ENCODE data around the gene UPF2. TPM values are rescaled to one million over a fixed set of nuclear protein-coding genes. Genes with fewer than 3 reads are reported as not detected.

Gene UPF2
- total and polyA plus RNA-seq, 10 of the 15 experiments (the other 5 are each of a cell fraction or from before 2014, with no cell fraction given): 21.0 to 44.4 (median 25.9) TPM

DNA sequence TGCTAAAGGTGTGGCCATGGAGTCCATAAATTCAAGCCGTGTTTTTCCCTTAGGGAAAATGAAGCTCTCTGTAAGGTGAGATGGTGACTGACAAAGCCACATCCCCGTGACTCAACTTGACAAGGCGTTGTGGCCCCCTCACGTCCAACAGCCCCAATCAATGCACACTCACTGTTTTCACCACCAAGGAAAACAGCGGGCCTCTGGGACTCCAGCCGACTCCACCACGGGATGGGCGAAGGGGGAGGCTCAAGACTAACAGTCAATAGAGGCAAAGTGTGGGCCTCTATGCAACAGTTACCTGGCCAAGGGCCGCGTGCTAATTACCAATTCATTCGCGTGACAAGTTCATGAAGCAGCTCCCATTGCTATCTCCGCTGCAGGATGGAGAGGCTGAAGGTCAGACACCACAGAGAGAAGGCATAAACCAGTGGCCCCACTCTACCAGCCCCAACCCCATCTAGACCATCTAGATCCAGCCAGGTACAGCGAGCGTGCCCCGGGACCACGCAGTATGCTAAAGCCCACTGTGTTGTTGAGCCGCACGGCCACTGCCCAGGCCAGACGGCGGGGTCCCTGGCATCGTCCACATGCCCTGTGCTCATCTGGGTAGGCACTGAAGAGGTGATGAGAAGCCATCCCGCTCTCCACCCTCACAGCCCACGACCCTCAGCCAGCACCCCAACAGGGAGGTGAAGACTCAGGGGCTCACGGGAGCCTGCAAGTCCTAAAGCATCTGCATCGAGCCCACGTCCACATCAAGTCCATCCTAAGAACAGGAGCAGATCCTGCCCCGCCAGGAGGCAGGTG lies 143.3 kb downstream of the UPF2 start (continued):
- TF ChIP-seq, protein P1, sequence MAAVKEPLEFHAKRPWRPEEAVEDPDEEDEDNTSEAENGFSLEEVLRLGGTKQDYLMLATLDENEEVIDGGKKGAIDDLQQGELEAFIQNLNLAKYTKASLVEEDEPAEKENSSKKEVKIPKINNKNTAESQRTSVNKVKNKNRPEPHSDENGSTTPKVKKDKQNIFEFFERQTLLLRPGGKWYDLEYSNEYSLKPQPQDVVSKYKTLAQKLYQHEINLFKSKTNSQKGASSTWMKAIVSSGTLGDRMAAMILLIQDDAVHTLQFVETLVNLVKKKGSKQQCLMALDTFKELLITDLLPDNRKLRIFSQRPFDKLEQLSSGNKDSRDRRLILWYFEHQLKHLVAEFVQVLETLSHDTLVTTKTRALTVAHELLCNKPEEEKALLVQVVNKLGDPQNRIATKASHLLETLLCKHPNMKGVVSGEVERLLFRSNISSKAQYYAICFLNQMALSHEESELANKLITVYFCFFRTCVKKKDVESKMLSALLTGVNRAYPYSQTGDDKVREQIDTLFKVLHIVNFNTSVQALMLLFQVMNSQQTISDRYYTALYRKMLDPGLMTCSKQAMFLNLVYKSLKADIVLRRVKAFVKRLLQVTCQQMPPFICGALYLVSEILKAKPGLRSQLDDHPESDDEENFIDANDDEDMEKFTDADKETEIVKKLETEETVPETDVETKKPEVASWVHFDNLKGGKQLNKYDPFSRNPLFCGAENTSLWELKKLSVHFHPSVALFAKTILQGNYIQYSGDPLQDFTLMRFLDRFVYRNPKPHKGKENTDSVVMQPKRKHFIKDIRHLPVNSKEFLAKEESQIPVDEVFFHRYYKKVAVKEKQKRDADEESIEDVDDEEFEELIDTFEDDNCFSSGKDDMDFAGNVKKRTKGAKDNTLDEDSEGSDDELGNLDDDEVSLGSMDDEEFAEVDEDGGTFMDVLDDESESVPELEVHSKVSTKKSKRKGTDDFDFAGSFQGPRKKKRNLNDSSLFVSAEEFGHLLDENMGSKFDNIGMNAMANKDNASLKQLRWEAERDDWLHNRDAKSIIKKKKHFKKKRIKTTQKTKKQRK (IDR thresholded peaks at IDR 0.05; ENCODE audit: low read depth, low read length): no peak
- TF ChIP-seq, protein P2, sequence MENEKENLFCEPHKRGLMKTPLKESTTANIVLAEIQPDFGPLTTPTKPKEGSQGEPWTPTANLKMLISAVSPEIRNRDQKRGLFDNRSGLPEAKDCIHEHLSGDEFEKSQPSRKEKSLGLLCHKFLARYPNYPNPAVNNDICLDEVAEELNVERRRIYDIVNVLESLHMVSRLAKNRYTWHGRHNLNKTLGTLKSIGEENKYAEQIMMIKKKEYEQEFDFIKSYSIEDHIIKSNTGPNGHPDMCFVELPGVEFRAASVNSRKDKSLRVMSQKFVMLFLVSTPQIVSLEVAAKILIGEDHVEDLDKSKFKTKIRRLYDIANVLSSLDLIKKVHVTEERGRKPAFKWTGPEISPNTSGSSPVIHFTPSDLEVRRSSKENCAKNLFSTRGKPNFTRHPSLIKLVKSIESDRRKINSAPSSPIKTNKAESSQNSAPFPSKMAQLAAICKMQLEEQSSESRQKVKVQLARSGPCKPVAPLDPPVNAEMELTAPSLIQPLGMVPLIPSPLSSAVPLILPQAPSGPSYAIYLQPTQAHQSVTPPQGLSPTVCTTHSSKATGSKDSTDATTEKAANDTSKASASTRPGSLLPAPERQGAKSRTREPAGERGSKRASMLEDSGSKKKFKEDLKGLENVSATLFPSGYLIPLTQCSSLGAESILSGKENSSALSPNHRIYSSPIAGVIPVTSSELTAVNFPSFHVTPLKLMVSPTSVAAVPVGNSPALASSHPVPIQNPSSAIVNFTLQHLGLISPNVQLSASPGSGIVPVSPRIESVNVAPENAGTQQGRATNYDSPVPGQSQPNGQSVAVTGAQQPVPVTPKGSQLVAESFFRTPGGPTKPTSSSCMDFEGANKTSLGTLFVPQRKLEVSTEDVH (IDR thresholded peaks at IDR 0.05; ENCODE audit: low read depth, partially characterized antibody): no peak

DNA sequence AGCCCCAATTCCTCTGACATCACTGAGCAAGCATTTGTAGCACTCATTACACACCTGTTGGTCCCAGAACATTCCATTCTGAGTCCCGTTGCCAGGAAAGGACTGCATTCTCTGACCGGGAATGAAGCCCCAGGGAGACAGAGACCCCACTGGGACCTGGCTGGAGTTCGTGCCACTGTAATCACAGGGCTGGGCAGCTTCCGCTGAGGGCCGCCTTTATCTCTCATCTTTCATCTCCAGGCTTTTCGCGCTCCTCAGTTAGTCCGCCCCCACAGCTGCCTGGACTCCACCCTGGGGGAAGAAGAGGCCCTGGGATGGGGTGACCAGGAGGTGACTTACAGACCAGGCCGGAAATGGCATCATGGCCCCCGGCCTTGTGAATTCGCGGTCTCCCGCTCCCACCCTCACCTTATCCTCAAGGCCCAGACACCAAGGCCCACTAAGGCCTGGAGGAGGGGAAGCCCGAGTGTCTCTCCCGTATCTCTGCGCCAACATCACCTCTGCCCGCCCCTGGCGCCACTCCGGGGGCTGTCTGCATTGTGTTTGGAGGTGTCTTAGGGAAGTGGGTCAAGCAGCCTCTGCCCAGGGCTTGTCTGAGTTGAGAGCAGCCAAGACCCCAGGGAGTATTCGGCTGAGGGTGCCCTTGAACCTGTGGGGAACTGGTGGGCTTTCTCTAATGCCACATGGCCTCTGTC lies 144.1 kb downstream of the UPF2 start:
- SMC1A ChIA-PET (ENCODE audit: uncharacterized antibody, unreplicated experiment): no interaction called here
- H3K36me3 ChIP-seq (ENCODE audit: control insufficient read depth in 2 of 2, insufficient read depth in 2 of 2, low read length in 1 of 2): no peaks in the 10 kb centered on the region
- no peak overlapping the region for H3K4me3 ChIP-seq
- no peak for DNase-seq (ENCODE audit: low read depth, low spot score)
- H3K4me1 ChIP-seq (ENCODE audit: control insufficient read depth, insufficient read depth, low read length): no peaks in the 10 kb centered on the region
- CTCF ChIA-PET: interaction anchor here (0.6 kb wide), 1 partner anchor 795 kb away, joined by 3 read pairs; no protein-coding TSS in a partner anchor
- no peaks in the 10 kb centered on the region for H4K20me1 ChIP-seq (ENCODE audit: control insufficient read depth, insufficient read depth)
- in situ Hi-C loops (cut with MboI): no loop called here
- no peak overlapping the region for H3K9ac ChIP-seq (ENCODE audit: control insufficient read depth, insufficient read depth, low read length)
- no peak for ATAC-seq
- no peak for FAIRE-seq
- no peaks in the 10 kb centered on the region for H3K79me2 ChIP-seq (ENCODE audit: control insufficient read depth, insufficient read depth, low read length)
- H3K9me3 ChIP-seq (replicated peaks; ENCODE audit: control insufficient read depth, insufficient read depth, low read length): no peaks in the 10 kb centered on the region
- RAD21 ChIA-PET (ENCODE audit: unreplicated experiment): no interaction called here
- TF ChIP-seq RAD21 (IDR thresholded peaks at IDR 0.05; ENCODE audit: insufficient read depth, low read depth, low read length): no peak
- 77% methylated on average over 19 of the region's 20 CpGs for WGBS (ENCODE audit: insufficient coverage, insufficient replicate concordance, low lambda C conversion rate, missing lambda C conversion rate)
- no peaks in the 10 kb centered on the region for H3K27me3 ChIP-seq (replicated peaks in 1 of 2; ENCODE audit: control insufficient read depth in 2 of 2, insufficient read depth in 2 of 2, low read length in 1 of 2)
- H2AFZ ChIP-seq (ENCODE audit: control insufficient read depth, low read depth, low read length): no peak overlapping the region
- intact Hi-C loops (cut with micrococcal nuclease; ENCODE audit: unreplicated experiment): no loop called here
- H3K27ac ChIP-seq (ENCODE audit: control insufficient read depth, insufficient read depth): no peak overlapping the region
- no TSS peak for BruUV-seq (replicated peaks)
- H3K4me2 ChIP-seq (ENCODE audit: control insufficient read depth, insufficient read depth): no peak overlapping the region
- POLR2A ChIA-PET: no interaction called here

Data from GM12878 (cell line).